Hematopoietic multipotent progenitor cell treated with erythropoietin and hydrocortisone succinate and interleukin-3 and kit ligand, for 4 days (in vitro differentiated cells): Measurements from ENCODE around the gene HNRNPM.
"Not testable (repeated sequence)": the region's sequence is repeated elsewhere in the genome, so short reads cannot be mapped to it uniquely, and the experiment has no call there.

Experiments
- DNase-seq: peaks from one replicate; pipeline ENCODE4 v3.0.0-alpha.2; 2015

HNRNPM gene

DNA sequence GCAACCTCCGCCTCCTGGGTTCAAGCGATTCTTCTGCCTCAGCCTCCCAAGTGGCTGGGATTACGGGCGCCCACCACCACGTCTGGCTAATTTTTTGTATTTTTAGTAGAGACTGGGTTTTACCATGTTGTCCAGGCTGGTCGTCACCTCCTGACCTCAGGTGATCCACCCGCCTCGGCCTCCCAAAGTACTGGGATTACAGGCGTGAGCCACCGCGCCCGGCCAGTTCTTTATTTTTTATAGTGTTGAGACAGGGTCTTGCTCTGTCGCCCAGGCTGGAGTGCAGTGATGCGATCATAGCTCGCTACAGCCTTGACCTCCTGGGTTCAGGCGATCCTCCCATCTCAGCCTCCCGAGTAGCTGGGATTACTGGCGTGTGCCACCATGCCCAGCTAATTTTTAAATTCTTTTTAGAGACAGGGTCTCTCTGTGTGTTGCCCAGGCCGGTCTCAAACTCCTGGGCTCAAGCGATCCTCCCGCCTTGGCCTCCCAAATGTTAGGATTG is 69.8 kb downstream of the HNRNPM start:
- DNase-seq = not testable (repeated sequence)

DNA sequence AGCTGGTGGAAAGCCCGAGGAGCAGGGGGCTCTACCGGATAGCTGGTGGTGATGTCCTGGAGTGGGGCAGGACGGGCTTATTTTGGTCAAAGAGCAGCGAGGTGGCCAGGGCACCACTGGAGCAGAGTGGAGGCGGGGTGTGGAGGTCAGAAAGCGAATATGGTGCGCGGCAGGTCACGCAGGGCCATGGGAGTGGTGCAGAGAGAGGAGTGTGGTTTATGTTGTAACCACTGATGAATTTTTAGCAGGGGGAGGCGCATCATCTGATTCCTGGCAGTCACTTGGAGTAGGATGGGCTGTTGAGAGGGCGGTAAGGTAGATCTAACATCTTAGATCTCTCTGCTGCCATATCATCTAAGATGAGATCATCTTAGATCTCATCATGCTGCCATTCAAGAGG is 70.5 kb downstream of the HNRNPM start:
- DNase-seq = peak; percentile 83

DNA sequence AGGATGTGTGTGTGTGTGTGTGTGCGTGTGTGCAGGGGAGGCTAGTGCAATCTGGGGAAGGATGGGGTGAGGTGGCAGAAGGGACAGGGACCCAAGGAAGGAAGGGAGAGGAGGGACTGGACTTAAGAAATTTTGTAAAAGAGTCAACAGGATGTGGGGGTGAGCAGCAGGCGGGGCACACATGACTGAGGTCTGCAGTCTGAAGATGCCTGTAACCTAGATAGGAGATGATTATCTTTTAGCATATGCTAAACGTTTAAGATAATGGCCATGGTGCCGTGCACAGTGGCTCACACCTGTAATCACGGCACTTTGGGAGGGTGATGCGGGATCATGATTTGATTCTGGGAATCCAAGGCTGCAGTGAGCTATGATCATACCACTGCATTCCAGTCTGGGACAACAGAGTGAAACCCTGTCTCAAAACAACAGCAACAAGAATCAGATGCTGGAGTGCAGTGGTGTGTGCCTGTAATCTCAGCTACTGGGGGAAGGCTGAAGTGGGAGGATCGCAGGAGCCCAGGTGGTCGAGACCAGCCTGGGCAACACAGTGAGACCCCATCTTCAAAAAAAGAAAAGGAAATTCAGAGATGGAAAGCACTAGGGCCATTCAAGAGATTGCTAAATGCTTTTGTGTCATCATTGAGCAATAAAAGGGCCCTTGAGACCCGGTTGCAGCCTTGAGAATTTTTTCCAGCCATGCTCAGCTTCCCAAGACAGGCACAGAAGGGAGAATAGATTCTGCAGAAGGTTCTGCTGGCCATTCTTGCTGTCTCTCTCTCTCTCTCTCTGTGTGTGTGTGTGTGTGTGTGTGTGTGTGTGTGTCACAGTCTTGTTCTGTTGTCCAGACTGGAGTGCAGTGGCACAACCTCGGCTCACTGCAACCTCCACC is 73.0 kb downstream of the HNRNPM start:
- DNase-seq = peak; percentile 88

DNA sequence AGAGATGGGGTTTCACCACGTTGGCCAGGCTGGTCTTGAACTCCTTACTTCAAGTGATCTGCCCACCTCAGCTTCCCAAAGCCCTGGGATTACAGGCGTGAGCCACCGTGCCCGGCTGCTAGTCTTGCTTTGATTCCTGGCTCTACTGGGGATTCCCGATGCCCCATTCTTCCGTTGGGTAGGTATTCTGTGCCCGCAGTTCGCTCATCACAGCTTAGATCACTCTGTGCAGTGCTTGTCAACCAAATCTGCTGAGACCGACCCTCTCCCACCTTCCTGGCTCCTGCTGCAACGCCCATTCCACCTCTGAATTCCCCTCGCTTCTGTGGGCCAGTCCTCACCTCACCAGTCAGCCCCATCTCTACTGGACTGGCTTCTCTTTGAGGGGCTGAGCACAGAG is 73.8 kb downstream of the HNRNPM start:
- DNase-seq = no peak

DNA sequence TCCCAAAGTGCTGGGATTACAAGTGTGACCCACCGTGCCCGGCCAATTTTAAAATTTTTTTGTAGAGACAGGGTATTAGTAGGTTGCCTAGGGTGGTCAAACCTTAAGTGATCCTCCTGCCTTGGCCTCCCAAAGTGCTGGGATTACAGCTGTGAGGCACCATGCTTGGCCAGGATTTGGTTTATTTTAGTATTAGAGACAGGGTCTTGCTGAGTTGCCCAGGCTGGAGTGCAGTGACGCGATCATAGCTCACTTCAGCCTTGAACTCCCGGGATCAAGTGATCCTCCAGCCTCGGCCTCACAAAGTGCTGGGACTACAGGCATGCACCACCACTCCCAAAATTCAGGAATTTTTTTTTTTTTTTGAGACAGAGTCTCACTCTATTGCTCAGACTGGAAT is 74.6 kb downstream of the HNRNPM start:
- no peak for DNase-seq

DNA sequence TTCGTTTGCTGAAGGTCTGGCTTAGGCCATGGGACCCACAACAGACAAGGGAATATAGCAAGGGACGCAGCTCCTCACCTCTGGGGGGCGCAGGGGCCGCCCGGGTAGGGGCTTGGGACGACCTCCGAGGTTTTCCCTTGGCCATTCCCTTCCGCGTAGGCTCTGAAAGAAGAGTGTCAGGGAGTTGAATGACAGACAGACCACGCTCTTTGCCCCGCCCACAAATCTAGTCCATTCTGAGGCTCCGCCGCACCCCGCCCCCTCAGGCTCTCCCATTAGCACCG is 80.6 kb downstream of the HNRNPM start:
- no peak for DNase-seq

DNA sequence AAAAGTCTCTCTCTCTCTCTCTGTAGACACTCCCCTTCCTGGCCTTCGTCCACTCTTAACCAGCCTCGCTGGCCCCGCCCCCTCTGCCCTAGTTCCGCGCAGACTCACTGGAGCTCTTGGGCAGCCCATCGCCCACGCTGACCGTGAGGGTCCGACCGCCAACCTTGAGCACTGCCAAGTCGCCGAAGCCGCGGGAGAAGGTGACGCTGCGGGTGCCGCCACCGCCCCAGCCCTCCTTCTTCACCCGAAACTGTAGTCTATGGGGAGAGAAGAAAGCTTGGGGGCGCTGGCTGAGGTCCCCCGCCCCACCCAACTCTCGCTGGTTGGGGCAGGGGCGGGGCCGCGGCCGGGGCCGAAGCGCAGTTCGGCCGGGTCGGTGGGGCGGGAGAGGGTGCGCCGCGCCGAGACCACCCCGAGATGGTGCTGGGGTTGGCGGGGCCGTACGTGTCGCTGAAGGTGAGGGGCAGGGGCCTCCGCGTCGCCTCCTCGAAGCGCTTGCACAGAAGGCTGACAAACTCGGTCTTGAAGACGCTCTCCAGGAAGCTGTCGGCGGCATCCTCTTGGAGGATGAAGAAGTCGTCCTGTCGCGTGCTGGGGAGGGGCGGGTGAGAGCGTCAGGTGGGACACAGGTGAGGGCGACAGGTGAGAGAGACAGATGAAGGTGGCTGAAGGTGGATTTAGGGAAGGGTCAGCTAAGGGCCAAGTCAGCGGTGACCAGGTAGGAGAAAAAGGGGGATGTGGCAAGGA is 81.7 kb downstream of the HNRNPM start:
- peak; percentile 57 for DNase-seq

DNA sequence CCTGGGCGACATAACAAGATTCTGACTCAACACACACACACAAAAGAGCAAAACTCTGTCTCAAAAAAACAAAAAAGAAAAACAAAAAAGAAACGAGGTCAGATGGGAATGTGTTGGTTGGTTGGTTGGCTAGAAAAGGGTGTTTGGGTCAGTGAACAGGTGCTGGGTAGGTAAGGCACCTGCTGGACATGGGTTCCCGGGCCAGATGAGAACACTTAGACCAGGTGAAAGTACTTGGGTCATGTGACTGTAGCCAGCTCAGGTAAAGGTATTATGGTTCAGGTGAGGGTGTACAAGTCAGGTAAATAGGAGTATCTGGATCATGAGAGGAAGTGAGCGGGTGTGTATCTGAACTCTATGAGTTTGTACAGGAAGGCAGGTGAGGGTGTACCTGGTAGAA is 83.7 kb downstream of the HNRNPM start:
- no peak for DNase-seq

DNA sequence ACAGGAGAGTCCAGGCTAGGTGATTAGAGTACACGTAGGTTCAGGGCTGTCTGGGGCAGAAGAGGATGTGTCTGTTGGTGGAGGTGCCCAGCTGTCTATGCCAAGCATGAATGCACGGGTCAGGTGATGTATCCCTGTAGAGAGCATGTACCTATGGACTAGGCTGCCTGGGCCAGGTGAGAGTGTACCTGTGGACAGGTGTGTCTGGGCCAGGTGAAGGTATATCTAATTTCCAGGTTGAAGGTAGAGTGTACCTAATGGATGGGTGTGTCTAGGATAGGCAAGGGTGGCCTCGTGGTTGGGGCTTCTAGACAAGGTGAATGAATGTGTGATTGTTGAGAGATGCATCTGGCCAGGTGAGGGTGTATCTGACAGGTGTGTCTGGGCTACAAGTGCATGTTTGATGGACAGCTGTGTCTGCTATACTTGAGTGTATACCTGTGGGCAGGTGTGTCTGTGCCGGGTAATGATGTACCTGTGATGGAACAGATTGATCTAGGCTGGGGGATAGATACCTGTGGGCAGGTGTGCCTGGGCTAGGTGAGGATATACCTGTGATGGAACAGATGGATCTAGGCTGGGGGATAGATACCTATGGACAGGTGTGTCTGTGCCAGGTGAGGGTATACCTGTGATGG is 84.7 kb downstream of the HNRNPM start:
- DNase-seq = no peak

DNA sequence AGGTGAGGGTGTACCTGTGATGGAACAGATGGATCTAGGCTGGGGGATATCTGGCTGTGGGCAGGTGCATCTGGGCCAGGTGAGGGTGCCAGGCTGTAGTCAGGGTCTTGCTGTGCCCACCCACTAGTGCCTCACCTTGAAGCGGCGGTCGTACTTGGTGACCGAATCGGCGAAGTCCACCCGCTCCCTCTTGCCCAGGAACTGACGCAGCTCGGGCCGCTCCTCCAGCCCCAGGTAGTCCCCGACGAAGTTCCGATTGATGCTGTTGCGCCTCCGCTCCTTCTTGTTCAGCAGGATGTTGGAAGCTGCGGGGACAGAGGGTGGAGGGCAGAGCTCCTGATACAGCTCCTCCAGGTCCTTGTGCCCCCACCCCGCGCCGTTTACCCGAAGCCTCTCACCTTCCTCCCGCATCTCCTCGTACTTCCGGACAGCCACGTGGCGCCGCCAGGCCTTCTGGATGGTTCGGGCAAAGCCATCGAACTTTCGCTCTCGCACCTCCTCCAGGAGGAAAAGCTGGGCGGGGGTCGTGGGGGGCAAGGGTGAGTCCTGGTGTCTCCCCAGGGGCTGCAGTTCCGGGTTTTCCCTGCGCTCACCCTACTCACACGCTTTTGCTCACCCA is 85.4 kb downstream of the HNRNPM start:
- DNase-seq = no peak

DNA sequence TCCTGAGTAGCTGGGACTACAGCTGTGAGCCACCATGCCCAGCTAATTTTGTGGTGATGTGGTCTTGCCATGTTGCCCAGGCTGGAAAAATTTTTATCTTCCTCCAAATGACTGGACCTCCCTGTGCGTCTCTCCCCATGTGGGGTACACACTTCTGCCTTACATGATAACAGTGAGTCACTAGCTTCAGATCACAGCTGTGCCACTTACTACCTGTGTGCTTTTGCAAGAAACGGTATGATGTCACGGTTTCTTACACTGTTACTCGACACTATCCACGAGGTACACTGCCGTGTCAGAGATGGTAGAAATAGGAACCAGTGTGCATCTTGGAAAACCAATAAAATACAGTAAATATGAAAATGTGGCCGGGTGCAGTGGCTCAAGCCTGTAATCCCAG is 86.7 kb downstream of the HNRNPM start:
- no peak for DNase-seq

DNA sequence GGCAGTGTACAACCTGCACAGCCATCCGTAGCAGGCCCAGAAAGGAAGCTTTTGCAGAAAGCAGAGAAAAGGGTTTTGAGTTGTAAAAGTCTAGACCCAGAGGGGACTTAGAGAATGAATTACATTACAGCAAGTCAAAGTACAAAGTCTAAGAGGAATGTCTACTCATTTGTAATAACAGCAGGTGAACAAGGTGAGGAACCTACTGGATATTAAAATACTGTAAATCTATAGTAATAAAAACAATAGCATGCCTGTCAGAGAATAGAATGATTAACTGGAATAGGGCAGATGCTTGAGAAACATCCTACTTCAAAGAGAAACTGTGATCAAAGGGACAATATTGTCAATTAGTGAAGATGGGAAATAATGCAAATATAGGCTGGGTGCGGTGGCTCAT is 87.5 kb downstream of the HNRNPM start:
- no peak for DNase-seq

DNA sequence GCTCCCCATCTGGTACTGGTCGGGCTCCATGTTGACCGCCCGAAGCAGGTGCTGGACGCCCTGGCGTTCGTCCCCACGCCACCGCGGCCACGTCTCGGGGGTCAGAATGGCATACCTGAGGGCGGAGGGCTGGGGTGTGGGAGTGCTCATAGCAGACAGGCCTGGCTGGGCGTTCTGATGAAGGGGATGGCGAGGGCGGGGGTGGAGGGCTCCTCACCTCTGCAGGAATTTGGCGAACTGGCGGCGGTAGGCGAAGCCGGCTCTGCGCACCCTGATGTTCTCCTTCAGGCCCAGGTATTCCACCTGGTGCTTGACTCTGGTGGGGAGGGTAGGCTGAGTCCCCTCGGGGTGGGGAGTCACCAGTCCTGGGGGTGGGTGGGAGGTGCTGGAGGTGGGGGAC is 91.5 kb downstream of the HNRNPM start:
- DNase-seq = no peak

DNA sequence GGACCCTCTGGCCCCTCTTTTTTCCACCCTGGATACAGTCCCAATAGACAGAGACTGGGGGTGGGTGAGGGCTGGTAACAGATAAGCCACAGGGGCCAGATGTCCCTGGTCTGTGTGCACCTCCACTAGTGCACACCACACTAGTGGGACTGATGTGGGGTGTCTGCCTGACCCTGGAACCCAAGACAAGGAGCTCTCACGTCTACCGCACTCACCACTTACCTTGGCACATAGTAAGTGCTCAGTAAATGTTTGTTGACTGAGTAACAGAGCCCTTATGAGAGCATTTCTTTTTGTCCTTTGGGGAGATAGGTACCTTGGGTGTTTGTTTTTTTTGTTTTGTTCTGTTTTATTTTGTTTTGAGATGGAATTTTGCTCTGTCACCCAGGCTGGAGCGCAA is 92.3 kb downstream of the HNRNPM start:
- no peak for DNase-seq
